Subcutaneous abdominal adipose tissue (tissue), 5 donors: ENCODE results near the gene SESN1.

Source experiments
- H3K27ac ChIP-seq: one replicate; pipeline ENCODE4 v1.7.0; 2013; ENCODE audit warnings: low read depth, mild to moderate bottlenecking, inconsistent platforms, low read length, moderate library complexity
- H3K27me3 ChIP-seq, 5 donors: one replicate each; pipeline ENCODE4 v1.7.0; 2013; ENCODE audit warnings: low read length in 5 of 5, inconsistent platforms in 1 of 5; ENCODE audit not compliant: control insufficient read depth in 5 of 5, insufficient read depth in 4 of 5
- H3K36me3 ChIP-seq, 5 donors: one replicate each; pipeline ENCODE4 v1.7.0; 2013; ENCODE audit warnings: low read length in 5 of 5; ENCODE audit not compliant: control insufficient read depth in 5 of 5, insufficient read depth in 5 of 5
- H3K4me1 ChIP-seq, 5 donors: one replicate each; pipeline ENCODE4 v1.7.0; 2013; ENCODE audit warnings: low read length in 5 of 5, mild to moderate bottlenecking in 3 of 5, moderate library complexity in 1 of 5; ENCODE audit not compliant: control insufficient read depth in 5 of 5, insufficient read depth in 5 of 5
- H3K4me3 ChIP-seq, 5 donors: one replicate each; pipeline ENCODE4 v1.7.0; 2013; ENCODE audit warnings: low read length in 5 of 5, low read depth in 1 of 5
- H3K9ac ChIP-seq, 5 donors: one replicate each; pipeline ENCODE4 v1.7.0; 2013; ENCODE audit warnings: low read length in 5 of 5, mild to moderate bottlenecking in 4 of 5, moderate library complexity in 3 of 5
- H3K9me3 ChIP-seq, 5 donors: one replicate each; pipeline ENCODE4 v1.7.0; 2013; ENCODE audit warnings: low read length in 5 of 5; ENCODE audit not compliant: control insufficient read depth in 5 of 5
- donor health status: healthy.
- donor health status: healthy.
- donor health status: healthy.
- donor health status: healthy.
- donor health status: healthy.

Gene SESN1

DNA sequence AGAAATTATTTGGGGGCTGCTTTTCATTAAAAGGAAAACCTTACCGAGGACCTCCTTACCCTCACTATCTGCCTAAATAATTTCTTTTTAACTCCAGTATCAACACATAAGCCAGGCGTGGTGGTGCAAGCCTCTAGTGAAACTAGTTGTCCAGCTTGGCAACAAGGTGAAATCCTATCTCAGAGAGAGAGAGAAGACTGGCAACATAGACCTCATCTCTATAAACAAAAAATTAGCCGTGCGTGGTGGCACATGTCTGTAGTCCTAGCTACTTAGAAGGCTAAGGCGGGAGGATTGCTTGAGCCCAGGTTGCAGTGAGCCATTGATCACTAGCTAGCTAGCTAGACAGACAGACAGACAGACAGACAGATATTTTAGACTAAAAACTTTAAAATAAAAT lies 153.9 kb downstream of the SESN1 start:
- Histone ChIP-seq H3K4me1 (peaks cover 9 to 26% (median 23%) of the 10 kb centered on the region in 5 donors), H3K9me3 (no peaks in the 10 kb centered on the region), H3K36me3 (no peaks in the 10 kb centered on the region), H3K9ac (no peak overlapping the region), H3K27ac (no peak overlapping the region), H3K27me3 (no peaks in the 10 kb centered on the region), H3K4me3 (no peak overlapping the region)

DNA sequence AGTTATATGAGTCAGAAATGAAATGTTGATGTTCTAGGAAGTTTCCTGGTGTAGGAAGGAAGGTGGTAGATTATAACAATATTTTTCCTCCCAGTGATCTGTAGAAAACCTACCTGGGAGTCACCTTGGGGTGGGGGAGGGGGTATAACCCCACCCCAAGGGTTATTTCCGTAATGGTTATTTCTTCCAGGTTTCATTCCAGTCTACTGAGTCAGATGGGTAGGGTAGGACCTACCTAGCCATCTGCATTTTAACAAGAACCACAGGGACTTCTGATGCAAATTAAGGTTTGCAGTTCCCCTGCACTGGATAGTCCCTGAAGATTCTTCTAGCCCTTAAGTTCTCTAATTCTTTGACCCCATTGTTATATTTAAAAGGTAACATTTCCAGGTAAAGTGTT lies 157.5 kb downstream of the SESN1 start:
- Histone ChIP-seq H3K4me3 (no peak overlapping the region), H3K27ac (no peak overlapping the region), H3K27me3 (no peaks in the 10 kb centered on the region), H3K9me3 (no peaks in the 10 kb centered on the region), H3K36me3 (no peaks in the 10 kb centered on the region), H3K9ac (no peak overlapping the region), H3K4me1 (peaks cover 0 to 4% (median 0%) of the 10 kb centered on the region in 5 donors)
